Measurements from ENCODE around the gene JAK1. TPM values are rescaled to one million over a fixed set of nuclear protein-coding genes. Genes with fewer than 3 reads are reported as not detected.

JAK1 gene
- total and polyA plus RNA-seq, 2 of the 8 experiments (the other 6 are each of a cell fraction or from before 2014, with no cell fraction given): 7.8 to 24.5 TPM

DNA sequence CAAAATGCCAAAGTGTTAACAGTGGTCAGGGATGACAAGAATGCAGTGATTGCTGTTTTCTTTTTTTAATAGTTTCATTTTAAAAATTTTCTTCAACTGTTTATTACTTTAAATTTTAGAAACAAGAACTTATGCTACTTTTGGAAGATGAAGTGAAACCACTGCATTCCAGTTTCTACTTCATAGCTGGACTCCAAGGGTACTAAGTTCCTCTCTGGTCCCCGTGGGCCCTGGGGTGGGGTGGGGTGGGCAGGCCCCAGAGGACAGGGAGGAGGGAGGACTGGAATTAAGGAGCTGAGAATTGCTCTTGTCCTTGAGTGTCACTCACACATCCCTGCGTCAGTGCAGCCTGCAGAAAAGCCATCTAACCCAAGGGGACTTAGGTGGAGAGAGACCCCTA, 124.1 kb downstream of the JAK1 start (continued):
- no peak for TF ChIP-seq CBX5 (IDR thresholded peaks at IDR 0.05; ENCODE audit: low read depth, low read length)

All from H1 (cell line).